Measurements from ENCODE around the gene TSBP1. TPM values are rescaled to one million over a fixed set of nuclear protein-coding genes. Genes with fewer than 3 reads are reported as not detected.
A peak's percentile ranks its signal among the peaks of the same experiment; 100 is the strongest.

TSBP1 gene
- total RNA-seq, 1 experiment from 2014 or later, result not detected

- Histone ChIP-seq H3T11ph (ENCODE audit: low read length) (no peak overlapping the region), H3K56ac (ENCODE audit: insufficient read length, low read depth, low read length) (no peak overlapping the region), H3K27me3 (ENCODE audit: insufficient read depth, low read length) (no peaks in the 10 kb centered on the region), H3K14ac (ENCODE audit: insufficient read depth, low read length) (no peak overlapping the region), H3K27ac (ENCODE audit: insufficient read length, low read depth, low read length) (no peak overlapping the region), H3K4me1 (ENCODE audit: insufficient read depth, low read length) (no peaks in the 10 kb centered on the region; the same call in 1 of the 2 replicates), H3K4ac (ENCODE audit: low read depth, low read length) (no peak overlapping the region), H4K20me1 (ENCODE audit: control insufficient read depth, insufficient read depth, insufficient read length) (no peaks in the 10 kb centered on the region), H2BK12ac (ENCODE audit: insufficient read length, low read depth, low read length) (no peak overlapping the region), H3K23ac (ENCODE audit: insufficient read length, low read depth, low read length) (no peak overlapping the region), H2BK5ac (ENCODE audit: insufficient read length, low read length) (no peak overlapping the region), H3K9me3 (ENCODE audit: control insufficient read depth, low read depth, low read length) (no peaks in the 10 kb centered on the region), H2AFZ (ENCODE audit: low read length) (no peak overlapping the region), H3K18ac (ENCODE audit: insufficient read length, low read depth, low read length) (no peak overlapping the region), H2AK5ac (ENCODE audit: insufficient read length, low read length) (no peak overlapping the region), H3K23me2 (ENCODE audit: insufficient read length, low read depth, low read length, poor library complexity, severe bottlenecking) (no peaks in the 10 kb centered on the region), H3K79me2 (ENCODE audit: insufficient read depth, low read length) (no peaks in the 10 kb centered on the region), H4K91ac (ENCODE audit: insufficient read length, low read depth, low read length) (no peak overlapping the region), H2BK20ac (ENCODE audit: low read depth, low read length, poor library complexity, severe bottlenecking) (no peak overlapping the region), H4K5ac (ENCODE audit: insufficient read length, low read depth, low read length) (no peak overlapping the region), H3K9ac (ENCODE audit: extremely low read depth, insufficient read length, low read length) (no peak overlapping the region), H2BK15ac (ENCODE audit: low read depth, low read length) (no peak overlapping the region), H3K79me1 (ENCODE audit: insufficient read depth, low read depth, low read length, poor library complexity, severe bottlenecking) (no peaks in the 10 kb centered on the region), H4K8ac (replicated peaks; ENCODE audit: insufficient read length, low read depth, low read length) (no peak overlapping the region), H2BK120ac (ENCODE audit: low read depth, low read length, poor library complexity, severe bottlenecking) (no peak overlapping the region), H3K4me2 (ENCODE audit: insufficient read depth, insufficient read length, low read length) (no peak overlapping the region)
- H3K27ac Mint-ChIP-seq, result peak overlapping the region in 1 of 3 experiments; percentile 31; a peak in 1 of 7 replicates
- WGBS (ENCODE audit: extremely low coverage, insufficient read length, low lambda C conversion rate), result no CpG with 5 or more reads among the region's 10 CpGs
- H3K4me1 Mint-ChIP-seq, result no peaks in the 10 kb centered on the region
- H3K27me3 Mint-ChIP-seq (ENCODE audit: low read depth), result no peaks in the 10 kb centered on the region; the same call in none of the 2 replicates
- no peak for DNase-seq
- no peak for TF ChIP-seq CTCF (conservative IDR thresholded peaks at IDR 0.05)
- H3K36me3 Mint-ChIP-seq (ENCODE audit: insufficient read depth in 1 of 3, low read depth in 3 of 3), result no peaks in the 10 kb centered on the region; a peak in 3 of 7 replicates
- H3K4me3 Mint-ChIP-seq, result no peak overlapping the region
- no peaks in the 10 kb centered on the region; a peak in 1 of 5 replicates for H3K9me3 Mint-ChIP-seq
Observed at GRCh38 chr6:32396028-32396427, 24.3 kb upstream of the TSBP1 start.

Measured in H9 (cell line).